HEK293 (cell line): ENCODE results near the gene TYR.

Source experiments
- CTCF ChIP-seq: fragments of 450-650 bp; formaldehyde crosslinking; IDR thresholded peaks from 2 replicates; pipeline ENCODE4 v1.5.1; 2016; ENCODE audit warnings: missing biosample characterization, missing genetic modification characterization
- PBX3 ChIP-seq: sonication (generic); formaldehyde crosslinking; IDR thresholded peaks from 2 replicates; pipeline ENCODE4 v1.8.1; 2022; ENCODE audit warnings: mild to moderate bottlenecking, moderate library complexity, missing genetic modification reagents
- SP2 ChIP-seq: fragments of 450-650 bp; formaldehyde crosslinking; IDR thresholded peaks from 2 replicates; pipeline ENCODE4 v1.5.1; 2016; ENCODE audit warnings: missing biosample characterization, missing genetic modification characterization
- ZSCAN18 ChIP-seq: fragments of 450-650 bp; formaldehyde crosslinking; IDR thresholded peaks from 2 replicates; pipeline ENCODE4 v1.5.1; 2016; ENCODE audit warnings: missing biosample characterization, missing genetic modification characterization

GRCh38 chr11:89147229-89147628 is 30.4 kb upstream of the TYR start:
- TF ChIP-seq CTCF (tag by site-specific recombination) (no peak), ZSCAN18 (no peak), PBX3 (CRISPR knock-in tag) (no peak), SP2 (tag by site-specific recombination) (no peak)
